HEK293 (cell line): ENCODE measurements around the gene ZDHHC13.
A peak's percentile ranks its signal among the peaks of the same experiment; 100 is the strongest.

Experiments used
- KLF16 ChIP-seq: fragments of 450-650 bp; formaldehyde crosslinking; IDR thresholded peaks from 2 replicates; pipeline ENCODE4 v1.5.1; 2017; ENCODE audit warnings: missing biosample characterization, missing genetic modification characterization
- KLF8 ChIP-seq: fragments of 450-650 bp; formaldehyde crosslinking; IDR thresholded peaks from 2 replicates; pipeline ENCODE4 v1.5.1; 2016; ENCODE audit warnings: missing biosample characterization, missing genetic modification characterization
- MEIS1 ChIP-seq: sonication (generic); formaldehyde crosslinking; IDR thresholded peaks from 2 replicates; pipeline ENCODE4 v1.8.1; 2022; ENCODE audit warnings: missing genetic modification reagents, mild to moderate bottlenecking, borderline replicate concordance
- OVOL3 ChIP-seq: fragments of 450-650 bp; formaldehyde crosslinking; IDR thresholded peaks from 2 replicates; pipeline ENCODE4 v1.5.1; 2016; ENCODE audit warnings: missing biosample characterization, missing genetic modification characterization
- SP7 ChIP-seq: fragments of 450-650 bp; formaldehyde crosslinking; IDR thresholded peaks from 2 replicates; pipeline ENCODE4 v1.5.1; 2016; ENCODE audit warnings: missing biosample characterization, missing genetic modification characterization
- TCF7L2 ChIP-seq: IDR thresholded peaks from 2 replicates; pipeline ENCODE4 v1.6.1; 2011; ENCODE audit warnings: low read depth, mild to moderate bottlenecking, inconsistent platforms, low read length, moderate library complexity, borderline replicate concordance
- ZEB2 ChIP-seq: fragments of 450-650 bp; formaldehyde crosslinking; IDR thresholded peaks from 2 replicates; pipeline ENCODE4 v1.5.1; 2016; ENCODE audit warnings: missing biosample characterization, missing genetic modification characterization
- ZFP69B ChIP-seq: fragments of 450-650 bp; formaldehyde crosslinking; IDR thresholded peaks from 2 replicates; pipeline ENCODE4 v1.5.1; 2016; ENCODE audit warnings: missing biosample characterization, missing genetic modification characterization
- ZIC2 ChIP-seq: fragments of 450-650 bp; formaldehyde crosslinking; IDR thresholded peaks from 2 replicates; pipeline ENCODE4 v1.5.1; 2016; ENCODE audit warnings: missing biosample characterization, missing genetic modification characterization
- ZNF169 ChIP-seq: fragments of 450-650 bp; formaldehyde crosslinking; IDR thresholded peaks from 2 replicates; pipeline ENCODE4 v1.5.1; 2016; ENCODE audit warnings: missing biosample characterization, missing genetic modification characterization
- ZNF221 ChIP-seq: fragments of 450-650 bp; formaldehyde crosslinking; IDR thresholded peaks from 2 replicates; pipeline ENCODE4 v1.5.1; 2017; ENCODE audit warnings: missing biosample characterization, missing genetic modification characterization, borderline replicate concordance
- ZNF335 ChIP-seq: fragments of 450-650 bp; formaldehyde crosslinking; conservative IDR thresholded peaks from 2 replicates; pipeline ENCODE4 v1.5.1; 2016; ENCODE audit warnings: missing biosample characterization, missing genetic modification characterization
- ZNF391 ChIP-seq: fragments of 450-650 bp; formaldehyde crosslinking; IDR thresholded peaks from 2 replicates; pipeline ENCODE4 v1.5.1; 2016; ENCODE audit warnings: low read depth, missing biosample characterization, missing genetic modification characterization, borderline replicate concordance
- ZNF600 ChIP-seq: fragments of 450-650 bp; formaldehyde crosslinking; IDR thresholded peaks from 2 replicates; pipeline ENCODE4 v1.5.1; 2016; ENCODE audit warnings: missing biosample characterization, missing genetic modification characterization
- ZNF610 ChIP-seq: fragments of 450-650 bp; formaldehyde crosslinking; IDR thresholded peaks from 2 replicates; pipeline ENCODE4 v1.5.1; 2016; ENCODE audit warnings: missing biosample characterization, missing genetic modification characterization, borderline replicate concordance
- ZNF623 ChIP-seq: fragments of 450-650 bp; formaldehyde crosslinking; IDR thresholded peaks from 2 replicates; pipeline ENCODE4 v1.5.1; 2016; ENCODE audit warnings: missing biosample characterization, missing genetic modification characterization
- ZNF692 ChIP-seq: fragments of 450-650 bp; formaldehyde crosslinking; IDR thresholded peaks from 2 replicates; pipeline ENCODE4 v1.5.1; 2016; ENCODE audit warnings: missing biosample characterization, missing genetic modification characterization
- ZNF776 ChIP-seq: fragments of 450-650 bp; formaldehyde crosslinking; IDR thresholded peaks from 2 replicates; pipeline ENCODE4 v1.5.0; 2017; ENCODE audit warnings: missing biosample characterization, missing genetic modification characterization, borderline replicate concordance
- ZSCAN18 ChIP-seq: fragments of 450-650 bp; formaldehyde crosslinking; IDR thresholded peaks from 2 replicates; pipeline ENCODE4 v1.5.1; 2016; ENCODE audit warnings: missing biosample characterization, missing genetic modification characterization
- ZSCAN4 ChIP-seq: fragments of 450-650 bp; formaldehyde crosslinking; IDR thresholded peaks from 2 replicates; pipeline ENCODE4 v1.5.1; 2017; ENCODE audit warnings: missing biosample characterization, missing genetic modification characterization
- TF ChIP-seq, protein P1 (sequence below): fragments of 450-650 bp; formaldehyde crosslinking; IDR thresholded peaks from 2 replicates; pipeline ENCODE4 v1.5.1; 2016; ENCODE audit warnings: missing biosample characterization, missing genetic modification characterization
- TF ChIP-seq, protein P2 (sequence below): fragments of 450-650 bp; formaldehyde crosslinking; IDR thresholded peaks from 2 replicates; pipeline ENCODE4 v1.5.1; 2016; ENCODE audit warnings: missing biosample characterization, missing genetic modification characterization
- TF ChIP-seq, protein P3 (sequence below): fragments of 450-650 bp; formaldehyde crosslinking; IDR thresholded peaks from 2 replicates; pipeline ENCODE4 v1.5.1; 2016; ENCODE audit warnings: missing biosample characterization, missing genetic modification characterization
- TF ChIP-seq, protein P4 (sequence below): fragments of 450-650 bp; formaldehyde crosslinking; IDR thresholded peaks from 2 replicates; pipeline ENCODE4 v1.5.1; 2016; ENCODE audit warnings: missing biosample characterization, missing genetic modification characterization
- TF ChIP-seq, protein P5 (sequence below): fragments of 450-650 bp; formaldehyde crosslinking; IDR thresholded peaks from 2 replicates; pipeline ENCODE4 v1.5.1; 2016; ENCODE audit warnings: missing biosample characterization, missing genetic modification characterization, low read depth

The ZDHHC13 gene

GRCh38 chr11:19071255-19071654 is 45.7 kb upstream of the ZDHHC13 start (continued):
- peak; percentile 40; the same call in 1 of the 2 replicates for TF ChIP-seq ZSCAN4 (tag by site-specific recombination)
- TF ChIP-seq ZSCAN18 (tag by site-specific recombination) = no peak
- TF ChIP-seq, protein P1, sequence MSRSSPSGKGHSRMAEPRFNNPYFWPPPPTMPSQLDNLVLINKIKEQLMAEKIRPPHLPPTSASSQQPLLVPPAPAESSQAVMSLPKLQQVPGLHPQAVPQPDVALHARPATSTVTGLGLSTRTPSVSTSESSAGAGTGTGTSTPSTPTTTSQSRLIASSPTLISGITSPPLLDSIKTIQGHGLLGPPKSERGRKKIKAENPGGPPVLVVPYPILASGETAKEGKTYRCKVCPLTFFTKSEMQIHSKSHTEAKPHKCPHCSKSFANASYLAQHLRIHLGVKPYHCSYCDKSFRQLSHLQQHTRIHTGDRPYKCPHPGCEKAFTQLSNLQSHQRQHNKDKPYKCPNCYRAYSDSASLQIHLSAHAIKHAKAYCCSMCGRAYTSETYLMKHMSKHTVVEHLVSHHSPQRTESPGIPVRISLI (tag by site-specific recombination) = peak; percentile 81
- TF ChIP-seq ZNF169 (tag by site-specific recombination) = no peak
- no peak for TF ChIP-seq ZNF221 (tag by site-specific recombination)
- TF ChIP-seq SP7 (tag by site-specific recombination) = peak; percentile 65
- TF ChIP-seq, protein P2, sequence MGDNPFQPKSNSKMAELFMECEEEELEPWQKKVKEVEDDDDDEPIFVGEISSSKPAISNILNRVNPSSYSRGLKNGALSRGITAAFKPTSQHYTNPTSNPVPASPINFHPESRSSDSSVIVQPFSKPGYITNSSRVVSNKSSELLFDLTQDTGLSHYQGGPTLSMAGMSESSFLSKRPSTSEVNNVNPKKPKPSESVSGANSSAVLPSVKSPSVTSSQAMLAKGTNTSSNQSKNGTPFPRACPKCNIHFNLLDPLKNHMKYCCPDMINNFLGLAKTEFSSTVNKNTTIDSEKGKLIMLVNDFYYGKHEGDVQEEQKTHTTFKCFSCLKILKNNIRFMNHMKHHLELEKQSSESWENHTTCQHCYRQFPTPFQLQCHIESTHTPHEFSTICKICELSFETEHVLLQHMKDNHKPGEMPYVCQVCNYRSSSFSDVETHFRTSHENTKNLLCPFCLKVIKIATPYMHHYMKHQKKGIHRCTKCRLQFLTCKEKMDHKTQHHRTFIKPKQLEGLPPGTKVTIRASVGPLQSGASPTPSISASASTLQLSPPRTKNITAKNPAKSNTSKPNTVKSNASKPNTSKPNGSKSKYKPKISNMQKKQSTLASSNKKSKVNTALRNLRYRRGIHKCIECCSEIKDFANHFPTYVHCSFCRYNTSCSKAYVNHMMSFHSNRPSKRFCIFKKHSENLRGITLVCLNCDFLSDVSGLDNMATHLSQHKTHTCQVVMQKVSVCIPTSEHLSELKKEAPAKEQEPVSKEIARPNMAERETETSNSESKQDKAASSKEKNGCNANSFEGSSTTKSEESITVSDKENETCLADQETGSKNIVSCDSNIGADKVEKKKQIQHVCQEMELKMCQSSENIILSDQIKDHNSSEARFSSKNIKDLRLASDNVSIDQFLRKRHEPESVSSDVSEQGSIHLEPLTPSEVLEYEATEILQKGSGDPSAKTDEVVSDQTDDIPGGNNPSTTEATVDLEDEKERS = 0 out of 2 replicates have a peak, but pooled peaks have one; percentile 34
- TF ChIP-seq, protein P3, sequence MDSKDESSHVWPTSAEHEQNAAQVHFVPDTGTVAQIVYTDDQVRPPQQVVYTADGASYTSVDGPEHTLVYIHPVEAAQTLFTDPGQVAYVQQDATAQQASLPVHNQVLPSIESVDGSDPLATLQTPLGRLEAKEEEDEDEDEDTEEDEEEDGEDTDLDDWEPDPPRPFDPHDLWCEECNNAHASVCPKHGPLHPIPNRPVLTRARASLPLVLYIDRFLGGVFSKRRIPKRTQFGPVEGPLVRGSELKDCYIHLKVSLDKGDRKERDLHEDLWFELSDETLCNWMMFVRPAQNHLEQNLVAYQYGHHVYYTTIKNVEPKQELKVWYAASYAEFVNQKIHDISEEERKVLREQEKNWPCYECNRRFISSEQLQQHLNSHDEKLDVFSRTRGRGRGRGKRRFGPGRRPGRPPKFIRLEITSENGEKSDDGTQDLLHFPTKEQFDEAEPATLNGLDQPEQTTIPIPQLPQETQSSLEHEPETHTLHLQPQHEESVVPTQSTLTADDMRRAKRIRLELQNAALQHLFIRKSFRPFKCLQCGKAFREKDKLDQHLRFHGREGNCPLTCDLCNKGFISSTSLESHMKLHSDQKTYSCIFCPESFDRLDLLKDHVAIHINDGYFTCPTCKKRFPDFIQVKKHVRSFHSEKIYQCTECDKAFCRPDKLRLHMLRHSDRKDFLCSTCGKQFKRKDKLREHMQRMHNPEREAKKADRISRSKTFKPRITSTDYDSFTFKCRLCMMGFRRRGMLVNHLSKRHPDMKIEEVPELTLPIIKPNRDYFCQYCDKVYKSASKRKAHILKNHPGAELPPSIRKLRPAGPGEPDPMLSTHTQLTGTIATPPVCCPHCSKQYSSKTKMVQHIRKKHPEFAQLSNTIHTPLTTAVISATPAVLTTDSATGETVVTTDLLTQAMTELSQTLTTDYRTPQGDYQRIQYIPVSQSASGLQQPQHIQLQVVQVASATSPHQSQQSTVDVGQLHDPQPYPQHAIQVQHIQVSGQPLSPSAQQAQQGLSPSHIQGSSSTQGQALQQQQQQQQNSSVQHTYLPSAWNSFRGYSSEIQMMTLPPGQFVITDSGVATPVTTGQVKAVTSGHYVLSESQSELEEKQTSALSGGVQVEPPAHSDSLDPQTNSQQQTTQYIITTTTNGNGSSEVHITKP (tag by site-specific recombination) = peak; percentile 84
- TF ChIP-seq, protein P4, sequence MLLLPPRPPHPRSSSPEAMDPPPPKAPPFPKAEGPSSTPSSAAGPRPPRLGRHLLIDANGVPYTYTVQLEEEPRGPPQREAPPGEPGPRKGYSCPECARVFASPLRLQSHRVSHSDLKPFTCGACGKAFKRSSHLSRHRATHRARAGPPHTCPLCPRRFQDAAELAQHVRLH (tag by site-specific recombination) = 0 out of 2 replicates have a peak, but pooled peaks have one; percentile 40
- no peak for TF ChIP-seq OVOL3 (tag by site-specific recombination)
- TF ChIP-seq TCF7L2 = no peak
- TF ChIP-seq ZNF335 = peak; percentile 64; the same call in 1 of the 2 replicates
- 0 out of 2 replicates have a peak, but pooled peaks have one; percentile 39 for TF ChIP-seq KLF16 (tag by site-specific recombination)
- TF ChIP-seq ZEB2 (tag by site-specific recombination) = 0 out of 2 replicates have a peak, but pooled peaks have one; percentile 25
- TF ChIP-seq, protein P5, sequence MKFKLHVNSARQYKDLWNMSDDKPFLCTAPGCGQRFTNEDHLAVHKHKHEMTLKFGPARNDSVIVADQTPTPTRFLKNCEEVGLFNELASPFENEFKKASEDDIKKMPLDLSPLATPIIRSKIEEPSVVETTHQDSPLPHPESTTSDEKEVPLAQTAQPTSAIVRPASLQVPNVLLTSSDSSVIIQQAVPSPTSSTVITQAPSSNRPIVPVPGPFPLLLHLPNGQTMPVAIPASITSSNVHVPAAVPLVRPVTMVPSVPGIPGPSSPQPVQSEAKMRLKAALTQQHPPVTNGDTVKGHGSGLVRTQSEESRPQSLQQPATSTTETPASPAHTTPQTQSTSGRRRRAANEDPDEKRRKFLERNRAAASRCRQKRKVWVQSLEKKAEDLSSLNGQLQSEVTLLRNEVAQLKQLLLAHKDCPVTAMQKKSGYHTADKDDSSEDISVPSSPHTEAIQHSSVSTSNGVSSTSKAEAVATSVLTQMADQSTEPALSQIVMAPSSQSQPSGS (tag by site-specific recombination) = peak; percentile 98
- no peak for TF ChIP-seq ZFP69B (tag by site-specific recombination)
- TF ChIP-seq KLF8 (tag by site-specific recombination) = 0 out of 2 replicates have a peak, but pooled peaks have one; percentile 25
- no peak for TF ChIP-seq ZNF623 (tag by site-specific recombination)
- TF ChIP-seq ZNF692 (tag by site-specific recombination) = peak; percentile 63
- TF ChIP-seq ZIC2 (tag by site-specific recombination) = peak; percentile 42
- TF ChIP-seq ZNF776 (tag by site-specific recombination) = no peak
- TF ChIP-seq ZNF391 (tag by site-specific recombination) = peak; percentile 59; the same call in 1 of the 2 replicates
- no peak for TF ChIP-seq MEIS1
- TF ChIP-seq ZNF600 (tag by site-specific recombination) = 0 out of 2 replicates have a peak, but pooled peaks have one; percentile 21
- TF ChIP-seq ZNF610 = no peak
